ENCODE data around the gene CPZ. TPM values are rescaled to one million over a fixed set of nuclear protein-coding genes. Genes with fewer than 3 reads are reported as not detected.

Gene CPZ
- total RNA-seq, 1 donor from 2014 or later: 3.5 TPM

DNA sequence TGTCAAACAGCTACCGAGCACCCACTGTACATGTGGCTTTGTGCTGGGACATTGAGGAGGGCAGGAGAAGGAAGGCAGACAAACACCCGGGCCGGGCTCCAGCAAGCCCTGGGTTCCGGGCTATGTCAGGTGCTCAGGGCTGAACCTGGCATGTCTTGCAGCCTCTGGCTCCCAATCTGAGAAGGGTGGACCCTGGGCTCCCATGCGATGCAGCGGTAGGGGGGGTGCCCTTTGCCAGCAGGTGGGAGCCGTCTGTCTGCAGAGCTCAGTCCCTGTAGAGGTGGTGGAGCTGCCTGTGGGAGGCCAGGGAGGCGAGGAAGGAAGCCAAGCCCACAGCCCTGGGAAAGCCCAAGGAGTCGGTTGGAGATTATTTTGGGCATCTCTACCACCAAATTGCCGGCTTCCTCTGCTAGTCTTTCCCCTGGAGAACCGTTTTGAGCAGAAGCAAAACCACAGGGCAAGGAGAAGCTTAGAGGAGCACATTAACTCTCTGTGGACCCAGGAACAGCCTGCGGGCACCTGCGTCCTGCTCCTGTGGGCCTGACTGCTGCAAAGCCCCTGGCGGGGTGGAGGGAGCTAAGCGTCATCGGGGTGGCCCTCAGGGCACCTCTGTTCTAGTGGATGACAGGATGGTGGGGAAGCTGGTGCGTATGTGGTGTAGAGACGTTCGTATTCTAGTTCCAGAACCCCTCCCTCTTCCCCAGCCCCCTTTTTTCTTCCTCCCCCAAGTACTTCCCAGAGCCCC, 10.3 kb downstream of the CPZ start:
- DNase-seq (ENCODE audit: low spot score in 2 of 2): no peak
- Histone ChIP-seq H3K36me3 (no peaks in the 10 kb centered on the region), H3K4me3 (no peak overlapping the region), H3K4me1 (no peaks in the 10 kb centered on the region), H3K27ac (no peak overlapping the region), H3K9me3 (no peaks in the 10 kb centered on the region), H3K27me3 (no peaks in the 10 kb centered on the region)
- no peak for TF ChIP-seq CTCF (IDR thresholded peaks at IDR 0.05)
- intact Hi-C loops (cut with DNase I): loop anchor here (10.0 kb wide), 1 partner anchor 312 kb away; no protein-coding TSS in a partner anchor

DNA sequence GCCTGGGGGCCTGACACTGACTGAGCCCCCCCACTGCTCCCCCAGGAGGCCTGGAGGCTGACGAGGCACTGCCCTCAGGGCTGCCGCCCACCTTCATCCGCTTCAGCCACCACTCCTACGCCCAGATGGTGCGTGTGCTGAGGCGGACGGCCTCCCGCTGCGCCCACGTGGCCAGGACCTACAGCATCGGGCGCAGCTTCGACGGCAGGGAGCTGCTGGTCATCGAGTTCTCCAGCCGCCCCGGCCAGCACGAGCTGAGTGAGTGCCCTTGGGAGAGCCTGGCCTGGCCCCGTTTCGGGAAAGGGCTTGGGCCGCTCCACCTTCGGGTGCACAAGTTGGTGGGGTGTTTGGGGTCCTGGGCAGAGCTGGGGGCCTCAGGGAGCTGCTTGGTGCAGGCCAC, 11.4 kb downstream of the CPZ start:
- no peak for DNase-seq (ENCODE audit: low spot score in 2 of 2)
- no peak for TF ChIP-seq CTCF (IDR thresholded peaks at IDR 0.05)
- no peak overlapping the region for H3K4me3 ChIP-seq
- intact Hi-C loops (cut with DNase I): loop anchor here (10.0 kb wide), 1 partner anchor 311 kb away; no protein-coding TSS in a partner anchor
- no peaks in the 10 kb centered on the region for H3K36me3 ChIP-seq
- no peaks in the 10 kb centered on the region for H3K27me3 ChIP-seq
- H3K9me3 ChIP-seq: no peaks in the 10 kb centered on the region
- no peaks in the 10 kb centered on the region for H3K4me1 ChIP-seq
- no peak overlapping the region for H3K27ac ChIP-seq

DNA sequence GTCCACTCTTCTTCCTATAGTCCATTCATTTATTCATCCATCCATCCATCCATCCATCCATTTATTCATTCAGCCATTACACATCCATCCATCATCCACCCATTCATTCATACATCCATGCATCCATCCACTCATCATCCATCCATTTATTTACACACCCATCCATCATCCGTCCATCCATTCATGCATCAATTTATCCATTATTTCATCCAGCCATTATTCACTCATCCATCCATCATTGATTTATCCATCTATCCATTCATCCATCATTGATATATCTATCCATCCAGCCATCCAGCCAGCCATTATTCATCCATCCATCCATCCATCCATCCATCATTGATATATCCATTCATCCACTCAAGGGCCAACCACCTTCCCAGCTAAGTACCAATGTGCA, 12.7 kb downstream of the CPZ start:
- Histone ChIP-seq H3K27ac (no peak overlapping the region), H3K4me1 (no peaks in the 10 kb centered on the region), H3K36me3 (no peaks in the 10 kb centered on the region), H3K4me3 (no peak overlapping the region), H3K27me3 (no peaks in the 10 kb centered on the region), H3K9me3 (no peaks in the 10 kb centered on the region)
- DNase-seq (ENCODE audit: low spot score in 2 of 2): no peak
- no peak for TF ChIP-seq CTCF (IDR thresholded peaks at IDR 0.05)
- intact Hi-C loops (cut with DNase I): loop anchor here (10.0 kb wide), 1 partner anchor 310 kb away; no protein-coding TSS in a partner anchor

DNA sequence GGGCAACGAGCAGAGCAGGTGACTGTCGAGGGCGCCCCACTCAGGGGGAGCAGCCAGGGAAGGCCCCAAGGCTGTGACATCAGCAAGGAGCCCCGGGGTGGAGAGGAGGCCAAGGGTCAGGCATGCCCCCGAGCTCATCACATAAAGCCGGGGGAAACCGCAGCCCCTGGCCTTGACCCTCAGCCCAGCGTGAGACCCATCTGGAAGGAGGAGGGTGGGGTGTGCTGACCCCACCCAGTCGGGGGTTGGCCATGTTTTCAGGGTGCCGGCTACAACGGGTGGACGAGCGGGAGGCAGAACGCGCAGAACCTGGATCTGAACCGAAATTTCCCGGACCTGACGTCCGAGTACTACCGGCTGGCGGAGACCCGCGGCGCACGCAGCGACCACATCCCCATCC, 13.9 kb downstream of the CPZ start:
- no peaks in the 10 kb centered on the region for H3K4me1 ChIP-seq
- no peaks in the 10 kb centered on the region for H3K36me3 ChIP-seq
- H3K27me3 ChIP-seq: no peaks in the 10 kb centered on the region
- no peak overlapping the region for H3K27ac ChIP-seq
- DNase-seq (ENCODE audit: low spot score in 2 of 2): no peak
- no peak overlapping the region for H3K4me3 ChIP-seq
- no peak for TF ChIP-seq CTCF (IDR thresholded peaks at IDR 0.05)
- intact Hi-C loops (cut with DNase I): loop anchor here (10.0 kb wide), 1 partner anchor 308 kb away; no protein-coding TSS in a partner anchor
- no peaks in the 10 kb centered on the region for H3K9me3 ChIP-seq

GRCh38 chr4:8606966-8607365, 14.4 kb downstream of the CPZ start:
- Histone ChIP-seq H3K9me3 (no peaks in the 10 kb centered on the region), H3K27me3 (no peaks in the 10 kb centered on the region), H3K36me3 (no peaks in the 10 kb centered on the region), H3K27ac (no peak overlapping the region), H3K4me3 (no peak overlapping the region), H3K4me1 (no peaks in the 10 kb centered on the region)
- intact Hi-C loops (cut with DNase I): loop anchor here (10.0 kb wide), 1 partner anchor 308 kb away; no protein-coding TSS in a partner anchor
- no peak for TF ChIP-seq CTCF (IDR thresholded peaks at IDR 0.05)
- DNase-seq (ENCODE audit: low spot score in 2 of 2): no peak

Data from ascending aorta (tissue), 2 donors.